22Rv1 (cell line): ENCODE data around the gene KLHL18.

Source experiments
- CTCF ChIP-seq: fragments of 450-650 bp; IDR thresholded peaks from 2 replicates; pipeline ENCODE4 v1.5.1; 2017; ENCODE audit warnings: mild to moderate bottlenecking
- ZFX ChIP-seq: fragments of 450-650 bp; IDR thresholded peaks from 2 replicates; pipeline ENCODE4 v1.6.1; 2017; ENCODE audit warnings: antibody characterized with exemption, borderline replicate concordance

- no peak for TF ChIP-seq ZFX
- TF ChIP-seq CTCF, result no peak
These were observed 31.1 kb upstream of the KLHL18 start for GRCh38 chr3:47251689-47252088.
